Activated T-cell treated with anti-CD3 and anti-CD28 coated beads, Interleukin-2, amount 50 U/mL, for 72 hours (primary cell): ENCODE data around the gene CLK2. TPM values are rescaled to one million over a fixed set of nuclear protein-coding genes. Genes with fewer than 3 reads are reported as not detected.
"Not testable (repeated sequence)": the region's sequence is repeated elsewhere in the genome, so short reads cannot be mapped to it uniquely, and the experiment has no call there.

Experiments
- ATAC-seq, 2 donors: fragments of 150-1000 bp; cut with Tn5 transposase; replicated peaks in 1 of 2; 2 replicates each; pipeline ENCODE4 v1.10.0; 2021; ENCODE audit warnings: moderate library complexity in 2 of 2, mild to moderate bottlenecking in 1 of 2
- DNase-seq, 2 donors: peaks; one replicate each; pipeline ENCODE4 v3.0.0; 2021 to 2022; ENCODE audit warnings: mixed read lengths in 1 of 2
- H3K27ac Mint-ChIP-seq: one replicate; pipeline ENCODE4 v1.8.0; 2022; ENCODE audit warnings: mild to moderate bottlenecking, moderate library complexity, mixed read lengths
- H3K27me3 Mint-ChIP-seq: one replicate; pipeline ENCODE4 v1.8.0; 2022; ENCODE audit warnings: low read depth, mixed read lengths
- H3K36me3 Mint-ChIP-seq, 2 donors: one replicate each; pipeline ENCODE4 v1.8.0; 2022; ENCODE audit warnings: mixed read lengths in 2 of 2, mild to moderate bottlenecking in 1 of 2; ENCODE audit not compliant: insufficient read depth in 2 of 2
- H3K4me1 Mint-ChIP-seq: one replicate; pipeline ENCODE4 v1.8.0; 2022; ENCODE audit warnings: low read depth, mixed read lengths
- H3K4me3 Mint-ChIP-seq, 2 donors: one replicate each; pipeline ENCODE4 v1.8.0; 2022; ENCODE audit warnings: mild to moderate bottlenecking in 2 of 2, mixed read lengths in 2 of 2, moderate library complexity in 2 of 2
- H3K9me3 Mint-ChIP-seq, 2 donors: one replicate each; pipeline ENCODE4 v1.8.0; 2022; ENCODE audit warnings: mixed read lengths in 2 of 2
- total RNA-seq, 2 donors: library from RNA; stranded (reverse); gene quantifications; one replicate each; pipeline ENCODE4 v1.2.3, GENCODE V29; 2022

The CLK2 gene
- total RNA-seq, 2 donors from 2014 or later: 72.4 to 77.9 TPM

GRCh38 chr1:155236451-155236850 is 36.9 kb downstream of the CLK2 start:
- Mint-ChIP-seq H3K9me3 (no peaks in the 10 kb centered on the region), H3K4me3 (no peak overlapping the region), H3K27ac (no peak overlapping the region), H3K27me3 (no peaks in the 10 kb centered on the region), H3K36me3 (peaks cover 3 to 5% of the 10 kb centered on the region in 2 donors), H3K4me1 (peaks cover 14% of the 10 kb centered on the region)
- DNase-seq (no peak), ATAC-seq (no peak)

GRCh38 chr1:155235375-155235774 is 37.9 kb downstream of the CLK2 start:
- H3K4me3 Mint-ChIP-seq, ATAC-seq, DNase-seq, H3K27me3 Mint-ChIP-seq, H3K36me3 Mint-ChIP-seq, H3K9me3 Mint-ChIP-seq, H3K4me1 Mint-ChIP-seq: not testable (repeated sequence)
- peak overlapping the region; percentile 59 for H3K27ac Mint-ChIP-seq

- DNase-seq, H3K4me1 Mint-ChIP-seq, H3K4me3 Mint-ChIP-seq, H3K36me3 Mint-ChIP-seq, H3K27ac Mint-ChIP-seq, H3K9me3 Mint-ChIP-seq, H3K27me3 Mint-ChIP-seq: not testable (repeated sequence)
- peak; percentile 14 for ATAC-seq
These were observed 39.8 kb downstream of the CLK2 start for GRCh38 chr1:155233502-155233901.

GRCh38 chr1:155232001-155232978 is 41.0 kb downstream of the CLK2 start:
- ATAC-seq, DNase-seq, H3K4me3 Mint-ChIP-seq, H3K9me3 Mint-ChIP-seq, H3K27me3 Mint-ChIP-seq, H3K36me3 Mint-ChIP-seq, H3K27ac Mint-ChIP-seq: not testable (repeated sequence)
- peaks cover 17% of the 10 kb centered on the region for H3K4me1 Mint-ChIP-seq

- ATAC-seq: not testable (repeated sequence)
These were observed 42.0 kb downstream of the CLK2 start for GRCh38 chr1:155231302-155231701.

GRCh38 chr1:155228096-155228427 is 45.2 kb downstream of the CLK2 start:
- H3K4me1 Mint-ChIP-seq: peaks cover 39% of the 10 kb centered on the region
- H3K36me3 Mint-ChIP-seq: no peaks in the 10 kb centered on the region
- H3K27ac Mint-ChIP-seq: peak overlapping the region; percentile 40
- DNase-seq: no peak
- H3K27me3 Mint-ChIP-seq: no peaks in the 10 kb centered on the region
- peaks cover 0 to 2% of the 10 kb centered on the region in 2 donors for H3K9me3 Mint-ChIP-seq
- peak overlapping the region; percentile 81 to 95 for H3K4me3 Mint-ChIP-seq
- ATAC-seq: no peak

More at GRCh38 chr1:155231302-155231701, 42.0 kb downstream of the CLK2 start:
- not testable (repeated sequence) for H3K27ac Mint-ChIP-seq, DNase-seq, H3K4me3 Mint-ChIP-seq, H3K36me3 Mint-ChIP-seq, H3K9me3 Mint-ChIP-seq, H3K27me3 Mint-ChIP-seq
- H3K4me1 Mint-ChIP-seq: peaks cover 25% of the 10 kb centered on the region

- peak; percentile 94 to 96 for ATAC-seq
These were observed 45.8 kb downstream of the CLK2 start for GRCh38 chr1:155227261-155228095.

GRCh38 chr1:155226910-155227260 is 46.4 kb downstream of the CLK2 start:
- peak; percentile 54 to 58 for ATAC-seq
- Mint-ChIP-seq H3K36me3 (no peaks in the 10 kb centered on the region), H3K4me1 (peaks cover 39% of the 10 kb centered on the region), H3K4me3 (peak overlapping the region; percentile 81 to 95), H3K9me3 (peaks cover 0 to 2% of the 10 kb centered on the region in 2 donors), H3K27me3 (no peaks in the 10 kb centered on the region), H3K27ac (peak overlapping the region; percentile 76)
- peak; percentile 50 to 54 for DNase-seq

More at GRCh38 chr1:155227261-155228095, 45.8 kb downstream of the CLK2 start:
- H3K4me3 Mint-ChIP-seq: peak overlapping the region; percentile 81 to 95
- H3K27ac Mint-ChIP-seq: peak overlapping the region; percentile 76
- no peaks in the 10 kb centered on the region for H3K36me3 Mint-ChIP-seq
- H3K27me3 Mint-ChIP-seq: no peaks in the 10 kb centered on the region
- peaks cover 39% of the 10 kb centered on the region for H3K4me1 Mint-ChIP-seq
- peaks cover 0 to 2% of the 10 kb centered on the region in 2 donors for H3K9me3 Mint-ChIP-seq
- peak; percentile 98 to 99 for DNase-seq

GRCh38 chr1:155226188-155226909 is 47.0 kb downstream of the CLK2 start:
- peak; percentile 50 to 55 for ATAC-seq
- peak; percentile 82 to 88 for DNase-seq
- peaks cover 39% of the 10 kb centered on the region for H3K4me1 Mint-ChIP-seq
- no peaks in the 10 kb centered on the region for H3K36me3 Mint-ChIP-seq
- peaks cover 0 to 2% of the 10 kb centered on the region in 2 donors for H3K9me3 Mint-ChIP-seq
- H3K27ac Mint-ChIP-seq: peak overlapping the region; percentile 76
- peak overlapping the region; percentile 81 to 95 for H3K4me3 Mint-ChIP-seq
- H3K27me3 Mint-ChIP-seq: no peaks in the 10 kb centered on the region

GRCh38 chr1:155225404-155225759 is 47.9 kb downstream of the CLK2 start:
- not testable (repeated sequence) for ATAC-seq, H3K36me3 Mint-ChIP-seq, H3K9me3 Mint-ChIP-seq, DNase-seq, H3K27me3 Mint-ChIP-seq
- Mint-ChIP-seq H3K27ac (peak overlapping the region; percentile 76), H3K4me1 (peaks cover 38% of the 10 kb centered on the region), H3K4me3 (peak overlapping the region; percentile 81 to 95)

GRCh38 chr1:155223047-155223446 is 50.3 kb downstream of the CLK2 start:
- no peaks in the 10 kb centered on the region for H3K36me3 Mint-ChIP-seq
- H3K27ac Mint-ChIP-seq: no peak overlapping the region
- no peak for ATAC-seq
- no peak for DNase-seq
- H3K4me3 Mint-ChIP-seq: no peak overlapping the region
- peaks cover 47% of the 10 kb centered on the region for H3K4me1 Mint-ChIP-seq
- no peaks in the 10 kb centered on the region for H3K9me3 Mint-ChIP-seq
- no peaks in the 10 kb centered on the region for H3K27me3 Mint-ChIP-seq

- not testable (repeated sequence) for H3K27ac Mint-ChIP-seq
These were observed 52.9 kb downstream of the CLK2 start for GRCh38 chr1:155220211-155220965.

More at GRCh38 chr1:155220211-155220965, 52.9 kb downstream of the CLK2 start:
- H3K4me3 Mint-ChIP-seq, H3K27me3 Mint-ChIP-seq, DNase-seq, ATAC-seq, H3K9me3 Mint-ChIP-seq, H3K36me3 Mint-ChIP-seq: not testable (repeated sequence)
- H3K4me1 Mint-ChIP-seq: peaks cover 26% of the 10 kb centered on the region
